ENCODE measurements around the gene KRTAP10-4. TPM values are rescaled to one million over a fixed set of nuclear protein-coding genes. Genes with fewer than 3 reads are reported as not detected.
"Not testable (repeated sequence)": the region's sequence is repeated elsewhere in the genome, so short reads cannot be mapped to it uniquely, and the experiment has no call there.

KRTAP10-4 gene
- total RNA-seq, 1 donor from 2014 or later, result not detected

GRCh38 chr21:44599264-44600029 is 25.9 kb downstream of the KRTAP10-4 start:
- DNase-seq, result no peak

- not testable (repeated sequence) for DNase-seq
Observed at GRCh38 chr21:44600118-44600978, 26.8 kb downstream of the KRTAP10-4 start, which contains the start of gene KRTAP10-7. TSS of gene KRTAP10-7 (plus strand) at chr21:44600597. CDS start at chr21:44600622, 25 bp downstream.

GRCh38 chr21:44601091-44601490 is 27.6 kb downstream of the KRTAP10-4 start:
- DNase-seq, result not testable (repeated sequence)

- DNase-seq, result no peak
Observed at GRCh38 chr21:44601596-44602462, 28.3 kb downstream of the KRTAP10-4 start.

GRCh38 chr21:44602463-44602850 is 28.9 kb downstream of the KRTAP10-4 start:
- no peak for DNase-seq

- no peak for DNase-seq
Observed at GRCh38 chr21:44603109-44603875, 29.8 kb downstream of the KRTAP10-4 start.

GRCh38 chr21:44603911-44604310 is 30.4 kb downstream of the KRTAP10-4 start:
- DNase-seq, result no peak

- no peak for DNase-seq
Observed at GRCh38 chr21:44606495-44606894, 33.0 kb downstream of the KRTAP10-4 start.

- DNase-seq, result no peak
Observed at GRCh38 chr21:44609193-44609592, 35.7 kb downstream of the KRTAP10-4 start.

- DNase-seq, result not testable (repeated sequence)
Observed at GRCh38 chr21:44610157-44610843, 36.8 kb downstream of the KRTAP10-4 start.

- DNase-seq, result no peak
Observed at GRCh38 chr21:44611551-44611950, 38.0 kb downstream of the KRTAP10-4 start.

GRCh38 chr21:44612029-44612486 is 38.5 kb downstream of the KRTAP10-4 start, which contains the start of gene KRTAP10-8:
TSS of gene KRTAP10-8 (plus strand) at chr21:44612079. CDS start at chr21:44612101, 22 bp downstream.
- no peak for DNase-seq

- no peak for DNase-seq
Observed at GRCh38 chr21:44612669-44613229, 39.2 kb downstream of the KRTAP10-4 start.

GRCh38 chr21:44613386-44614155 is 40.0 kb downstream of the KRTAP10-4 start:
- no peak for DNase-seq

GRCh38 chr21:44614161-44614631 is 40.7 kb downstream of the KRTAP10-4 start:
- no peak for DNase-seq

GRCh38 chr21:44614961-44615391 is 41.4 kb downstream of the KRTAP10-4 start:
- no peak for DNase-seq

GRCh38 chr21:44615466-44615865 is 41.9 kb downstream of the KRTAP10-4 start:
- no peak for DNase-seq

GRCh38 chr21:44615911-44616590 is 42.5 kb downstream of the KRTAP10-4 start:
- no peak for DNase-seq

- no peak for DNase-seq
Observed at GRCh38 chr21:44616591-44616926, 43.0 kb downstream of the KRTAP10-4 start.

Data from occipital lobe (tissue), 2 donors.